H7 (cell line): ENCODE results near the gene FSCB. TPM values are rescaled to one million over a fixed set of nuclear protein-coding genes. Genes with fewer than 3 reads are reported as not detected.
"Not testable (repeated sequence)": the region's sequence is repeated elsewhere in the genome, so short reads cannot be mapped to it uniquely, and the experiment has no call there.

ENCODE experiments used
- DNase-seq: peaks from one replicate; pipeline ENCODE4 v3.0.0; 2012
- H3K27me3 ChIP-seq: 2 replicates; pipeline ENCODE4 v1.6.0; 2011; ENCODE audit warnings: mild to moderate bottlenecking, low read length; ENCODE audit not compliant: control insufficient read depth, insufficient read depth
- H3K36me3 ChIP-seq: replicated peaks from 2 replicates; pipeline ENCODE4 v1.5.1; 2011; ENCODE audit warnings: low read length; ENCODE audit not compliant: control insufficient read depth, insufficient read depth
- H3K4me3 ChIP-seq: 2 replicates; pipeline ENCODE4 v1.5.1; 2011; ENCODE audit warnings: low read depth, mild to moderate bottlenecking, control low read depth, low read length, moderate library complexity; ENCODE audit not compliant: insufficient read depth
- total RNA-seq: library from RNA; depleted of rRNA; stranded (reverse); fragments of >200 nt; shearing (Covaris generic); gene quantifications from 2 replicates; pipeline ENCODE4 v1.2.3, GENCODE V29; 2014; rRNA removed

Gene FSCB
- not detected in 2 replicates for total RNA-seq

- H3K36me3 ChIP-seq, result no peaks in the 10 kb centered on the region
- H3K27me3 ChIP-seq, result no peaks in the 10 kb centered on the region
- no peak within 1 kb of the TSS for H3K4me3 ChIP-seq
- DNase-seq, result no peak
These were observed at the start of gene FSCB for GRCh38 chr14:44507183-44507582. Gene FSCB, minus strand, starts transcription at chr14:44507283. Its CDS starts 296 bp downstream, at chr14:44506987.

GRCh38 chr14:44531658-44532057 is 24.6 kb upstream of the FSCB start:
- no peaks in the 10 kb centered on the region for H3K27me3 ChIP-seq
- H3K4me3 ChIP-seq, result no peak overlapping the region
- DNase-seq, result no peak
- no peaks in the 10 kb centered on the region for H3K36me3 ChIP-seq

DNA sequence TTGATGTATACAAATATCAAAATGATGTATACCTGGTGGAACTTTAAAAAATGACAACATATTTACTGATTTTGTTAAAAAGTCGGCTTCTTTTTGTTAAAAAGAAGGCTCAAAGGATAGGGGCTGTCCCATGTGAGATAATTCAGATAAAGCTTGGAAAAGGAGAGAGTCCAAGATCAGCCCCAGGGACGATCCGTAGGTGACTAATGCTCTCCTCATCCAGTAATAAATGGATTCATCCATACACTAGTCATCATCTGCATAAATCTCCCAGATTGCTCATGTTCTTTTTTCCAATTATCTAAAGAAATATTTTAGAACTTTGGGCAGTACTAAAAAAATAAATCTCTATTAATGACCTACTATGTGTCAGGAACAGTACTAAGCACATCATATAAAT is 23.4 kb upstream of the FSCB start:
- DNase-seq, result no peak
- Histone ChIP-seq H3K36me3 (no peaks in the 10 kb centered on the region), H3K27me3 (no peaks in the 10 kb centered on the region), H3K4me3 (no peak overlapping the region)

DNA sequence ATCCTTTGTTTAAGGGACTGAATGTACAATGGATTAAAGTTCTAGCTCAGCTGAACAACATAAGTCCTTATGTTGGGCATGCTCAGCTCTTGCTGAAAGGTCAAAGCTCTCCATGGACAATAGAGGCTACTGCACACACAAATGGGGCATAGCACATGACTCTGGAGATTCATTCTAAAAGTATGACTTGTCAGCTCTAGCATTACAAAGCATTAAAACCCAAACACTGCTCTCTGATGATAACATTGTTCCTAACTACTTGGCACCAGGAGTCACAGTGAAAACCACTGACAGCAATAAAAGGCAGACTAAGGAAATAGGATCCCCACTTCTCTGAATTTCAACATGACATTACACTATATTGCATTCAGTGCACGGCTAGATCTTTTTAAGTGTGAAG is 21.9 kb upstream of the FSCB start:
- DNase-seq, result no peak
- no peaks in the 10 kb centered on the region for H3K36me3 ChIP-seq
- H3K4me3 ChIP-seq, result no peak overlapping the region
- H3K27me3 ChIP-seq, result no peaks in the 10 kb centered on the region

DNA sequence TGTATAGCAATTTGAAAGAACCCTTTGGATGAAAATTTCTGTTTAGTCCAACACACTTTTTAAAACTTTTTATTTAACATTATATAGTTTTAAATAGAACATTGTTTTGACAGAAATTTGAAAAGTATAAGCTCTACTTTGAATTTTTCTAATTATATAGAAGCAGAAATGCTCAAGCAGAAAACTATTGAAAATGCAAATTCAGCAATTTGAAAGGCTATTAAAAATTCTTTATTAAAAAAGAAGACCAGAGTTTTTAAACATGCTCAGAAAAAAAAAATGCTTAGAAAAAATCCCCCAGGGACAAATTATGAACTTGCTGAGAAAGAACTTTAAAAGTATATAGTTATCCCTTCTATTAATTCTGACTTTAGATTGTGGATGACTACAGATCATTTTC is 21.1 kb upstream of the FSCB start:
- Histone ChIP-seq H3K4me3 (no peak overlapping the region), H3K27me3 (no peaks in the 10 kb centered on the region), H3K36me3 (no peaks in the 10 kb centered on the region)
- no peak for DNase-seq

DNA sequence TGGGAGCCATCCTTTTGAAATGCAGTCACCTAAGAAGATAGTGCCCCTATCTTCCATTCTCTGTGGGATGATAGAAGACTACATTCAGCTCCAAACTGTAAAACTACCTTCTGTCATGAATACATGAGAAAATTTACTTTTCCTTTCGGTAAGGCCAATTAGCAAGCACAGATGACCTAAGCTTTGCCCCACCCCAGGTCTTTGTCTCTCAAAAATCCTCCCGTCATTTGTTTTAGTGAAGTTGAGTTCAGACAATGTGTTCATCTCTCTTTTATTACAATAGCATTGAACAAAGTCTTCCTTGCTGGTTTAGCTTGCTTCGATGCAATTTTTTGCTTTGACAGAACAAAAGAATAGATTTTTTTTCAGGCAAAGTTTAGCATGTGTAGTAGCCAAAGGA is 18.2 kb upstream of the FSCB start:
- Histone ChIP-seq H3K36me3 (no peaks in the 10 kb centered on the region), H3K4me3 (no peak overlapping the region), H3K27me3 (no peaks in the 10 kb centered on the region)
- DNase-seq, result no peak

- H3K27me3 ChIP-seq, DNase-seq, H3K36me3 ChIP-seq, H3K4me3 ChIP-seq: not testable (repeated sequence)
These were observed 8.6 kb upstream of the FSCB start for GRCh38 chr14:44515668-44516067.

GRCh38 chr14:44508834-44509233 is 1.8 kb upstream of the FSCB start:
- no peak for DNase-seq
- Histone ChIP-seq H3K4me3 (no peak overlapping the region), H3K36me3 (no peaks in the 10 kb centered on the region), H3K27me3 (no peaks in the 10 kb centered on the region)

GRCh38 chr14:44505588-44505987 is 1.5 kb downstream of the FSCB start:
- no peaks in the 10 kb centered on the region for H3K36me3 ChIP-seq
- no peaks in the 10 kb centered on the region for H3K27me3 ChIP-seq
- DNase-seq, result peak; percentile 16
- H3K4me3 ChIP-seq, result no peak overlapping the region

GRCh38 chr14:44497148-44497547 is 9.9 kb downstream of the FSCB start:
- Histone ChIP-seq H3K27me3 (no peaks in the 10 kb centered on the region), H3K4me3 (no peak overlapping the region), H3K36me3 (no peaks in the 10 kb centered on the region)
- no peak for DNase-seq

DNA sequence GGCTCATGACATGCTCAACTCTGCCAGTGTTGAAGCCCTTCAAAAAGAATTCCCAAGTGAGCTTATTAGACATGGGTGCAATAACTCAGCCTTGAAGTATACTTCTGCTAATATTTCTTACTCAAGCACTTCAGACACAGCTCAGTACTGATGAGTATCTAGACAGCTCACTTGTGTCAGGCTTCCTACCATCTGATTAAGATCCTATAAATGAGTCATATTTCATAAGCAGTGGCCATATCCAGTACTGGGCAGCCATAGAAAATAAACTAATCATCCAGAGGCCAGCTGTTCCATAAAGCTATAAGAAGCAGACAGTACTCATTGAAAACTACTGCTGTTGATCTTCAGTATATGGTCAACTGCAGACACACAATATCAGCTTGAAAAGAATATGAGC is 12.9 kb downstream of the FSCB start:
- no peak for DNase-seq
- Histone ChIP-seq H3K4me3 (no peak overlapping the region), H3K36me3 (no peaks in the 10 kb centered on the region), H3K27me3 (no peaks in the 10 kb centered on the region)

DNA sequence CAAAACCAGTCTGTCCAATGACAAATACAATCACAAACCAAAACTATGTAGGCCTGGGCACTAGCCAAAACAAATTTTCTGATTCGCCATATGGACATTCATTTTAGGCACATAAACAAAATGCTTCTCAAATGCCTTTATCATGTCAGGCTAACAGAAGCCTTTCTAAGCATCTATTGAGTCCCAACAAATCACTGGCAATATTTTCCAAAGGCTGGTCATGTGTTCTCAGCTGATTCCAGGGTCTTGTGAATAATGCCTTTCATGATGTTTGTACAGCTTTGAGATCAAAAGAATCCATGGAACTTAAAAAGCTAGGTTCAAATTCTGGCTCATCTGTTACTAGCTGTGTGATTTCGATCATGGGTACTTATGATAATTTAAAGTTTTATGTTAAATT is 16.1 kb downstream of the FSCB start:
- no peak overlapping the region for H3K4me3 ChIP-seq
- no peak for DNase-seq

GRCh38 chr14:44477953-44478352 is 29.1 kb downstream of the FSCB start:
- Histone ChIP-seq H3K27me3 (no peaks in the 10 kb centered on the region), H3K4me3 (no peak overlapping the region), H3K36me3 (no peaks in the 10 kb centered on the region)
- no peak for DNase-seq

More for the DNA sequence above, 16.1 kb downstream of the FSCB start:
- no peaks in the 10 kb centered on the region for H3K36me3 ChIP-seq
- H3K27me3 ChIP-seq, result no peaks in the 10 kb centered on the region

GRCh38 chr14:44468771-44469170 is 38.3 kb downstream of the FSCB start:
- no peaks in the 10 kb centered on the region for H3K27me3 ChIP-seq
- no peak overlapping the region for H3K4me3 ChIP-seq
- no peak for DNase-seq
- H3K36me3 ChIP-seq, result no peaks in the 10 kb centered on the region

DNA sequence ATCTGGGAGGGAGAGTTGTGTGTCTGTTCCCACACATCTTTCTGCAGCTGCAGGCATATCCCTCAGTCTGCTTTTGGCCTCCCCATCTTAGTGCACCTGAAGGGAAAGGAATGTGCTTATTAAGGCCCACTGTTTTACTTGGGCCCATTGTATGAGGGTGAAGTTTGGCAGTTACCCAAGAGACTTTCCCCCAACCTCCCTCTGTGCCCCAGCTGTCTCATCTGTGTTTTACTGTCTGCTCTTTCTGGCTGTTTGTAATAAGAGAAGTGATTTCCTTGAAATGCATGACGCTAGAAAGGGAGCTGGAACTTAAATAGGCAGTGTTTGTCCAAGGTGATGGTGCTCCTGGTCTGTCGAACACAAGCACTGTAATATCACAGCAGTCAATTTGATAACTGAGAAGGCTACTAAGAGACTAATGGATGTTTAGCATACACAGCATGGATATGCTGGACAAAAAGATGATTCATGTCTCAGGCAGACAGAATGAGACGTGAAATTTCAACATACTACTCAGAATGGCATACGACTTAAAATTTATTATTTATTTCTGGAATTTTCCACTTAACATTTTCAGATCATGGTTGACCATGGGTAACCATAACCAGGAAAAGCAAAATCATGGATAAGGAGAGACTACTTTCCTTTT is 43.6 kb downstream of the FSCB start:
- Histone ChIP-seq H3K27me3 (no peaks in the 10 kb centered on the region), H3K4me3 (no peak overlapping the region), H3K36me3 (no peaks in the 10 kb centered on the region)
- no peak for DNase-seq

- H3K27me3 ChIP-seq, result no peaks in the 10 kb centered on the region
- no peak overlapping the region for H3K4me3 ChIP-seq
- DNase-seq, result no peak
- H3K36me3 ChIP-seq, result no peaks in the 10 kb centered on the region
These were observed 44.7 kb downstream of the FSCB start for GRCh38 chr14:44462381-44462780.
